HFFc6 (cell line): ENCODE measurements around the gene GMEB2. TPM values are rescaled to one million over a fixed set of nuclear protein-coding genes. Genes with fewer than 3 reads are reported as not detected.

ENCODE experiments used
- DNase-seq: peaks from one replicate; pipeline ENCODE4 v3.0.0-alpha.2; 2018
- H3K27ac Mint-ChIP-seq: 2 replicates; pipeline ENCODE4 v1.8.0; 2020; ENCODE audit warnings: mild to moderate bottlenecking, mixed read lengths
- H3K27me3 Mint-ChIP-seq: 2 replicates; pipeline ENCODE4 v1.8.0; 2021; ENCODE audit warnings: mild to moderate bottlenecking, moderate library complexity, mixed read lengths; ENCODE audit not compliant: insufficient read depth
- H3K36me3 Mint-ChIP-seq: 2 replicates; pipeline ENCODE4 v1.8.0; 2021; ENCODE audit warnings: low read depth, mixed read lengths
- H3K4me1 Mint-ChIP-seq: 2 replicates; pipeline ENCODE4 v1.8.0; 2020; ENCODE audit warnings: low read depth, mixed read lengths
- H3K4me3 Mint-ChIP-seq: 2 replicates; pipeline ENCODE4 v1.8.0; 2020; ENCODE audit warnings: mild to moderate bottlenecking, moderate library complexity, mixed read lengths
- H3K9me3 Mint-ChIP-seq: 2 replicates; pipeline ENCODE4 v1.8.0; 2020; ENCODE audit warnings: mild to moderate bottlenecking, mixed read lengths
- CTCF ChIP-seq: fragments of 200-600 bp; sonication (generic); IDR thresholded peaks from 2 replicates; pipeline ENCODE4 v1.5.0; 2021; ENCODE audit warnings: antibody characterized with exemption, mild to moderate bottlenecking
- total RNA-seq, 6 experiments: library from RNA; stranded (reverse); fragmentation: NEBNext Ultra II Directional; extraction: Animal tissue kit (Norgen Biotek cat#: 25700); gene quantifications; 2 replicates in 1 of 6; 3 replicates in 5 of 6; pipeline ENCODE4 v1.2.3, GENCODE V29; 2021

The GMEB2 gene
- total RNA-seq, 6 experiments from 2014 or later = 10.9 to 12.4 (median 12.0) TPM

GRCh38 chr20:63549019-63549418 is 77.9 kb downstream of the GMEB2 start:
- Mint-ChIP-seq H3K9me3 (no peaks in the 10 kb centered on the region), H3K4me3 (no peak overlapping the region), H3K36me3 (no peaks in the 10 kb centered on the region), H3K27me3 (peaks cover 20% of the 10 kb centered on the region), H3K4me1 (peaks cover 5% of the 10 kb centered on the region), H3K27ac (no peak overlapping the region)
- TF ChIP-seq CTCF = no peak
- DNase-seq = no peak

GRCh38 chr20:63548542-63548941 is 78.4 kb downstream of the GMEB2 start:
- no peaks in the 10 kb centered on the region for H3K36me3 Mint-ChIP-seq
- no peak overlapping the region for H3K27ac Mint-ChIP-seq

DNA sequence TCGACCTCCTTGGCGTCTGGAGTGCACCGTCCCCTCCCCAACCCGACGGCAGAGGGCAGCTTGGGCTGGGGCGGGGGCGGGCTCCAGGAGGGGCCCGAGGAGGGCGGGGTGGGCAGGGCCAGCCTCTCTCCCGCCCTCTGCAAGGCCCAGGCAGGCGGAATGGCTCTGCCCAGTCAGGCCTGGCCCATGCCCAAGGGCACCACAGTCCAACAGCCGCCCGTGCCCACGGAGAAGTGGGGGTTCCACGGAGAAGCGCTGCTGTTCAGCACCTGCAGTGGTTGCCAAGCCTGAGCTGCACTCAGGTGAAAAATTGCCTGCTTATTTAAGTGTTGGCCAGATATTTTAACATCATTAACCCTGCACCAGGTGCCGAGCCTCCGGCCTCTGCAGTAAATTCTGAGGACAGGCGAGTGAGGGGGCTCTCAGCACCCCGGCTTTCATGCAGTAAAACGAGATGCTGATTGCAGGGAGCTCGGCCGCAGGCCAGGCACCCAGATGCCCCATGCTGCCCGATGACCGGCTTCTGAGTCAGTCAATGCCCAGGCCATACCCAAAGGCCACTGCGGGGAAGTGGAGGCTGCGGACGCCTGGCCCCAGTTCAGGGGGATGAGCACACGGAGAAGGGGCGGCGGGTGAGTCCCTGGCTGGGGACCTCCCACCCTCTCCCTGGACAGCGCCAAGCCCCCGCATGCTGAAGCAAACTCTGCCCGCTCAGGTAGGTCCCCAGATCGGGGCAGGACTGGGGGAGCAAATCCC is 79.0 kb downstream of the GMEB2 start, which contains the start of gene SRMS:
Gene SRMS (minus strand): TSS at position 25 of the 756 bp plus-strand sequence. CDS start 286 bp downstream, outside the sequence.
- no peaks in the 10 kb centered on the region for H3K36me3 Mint-ChIP-seq
- no peak for TF ChIP-seq CTCF
- no peaks in the 10 kb centered on the region for H3K9me3 Mint-ChIP-seq
- H3K4me1 Mint-ChIP-seq = peaks cover 5% of the 10 kb centered on the region
- no peak for DNase-seq
- no peak within 1 kb of the TSS for H3K27ac Mint-ChIP-seq
- no peak within 1 kb of the TSS for H3K4me3 Mint-ChIP-seq
- peaks cover 21% of the 10 kb centered on the region for H3K27me3 Mint-ChIP-seq

More at GRCh38 chr20:63548542-63548941, 78.4 kb downstream of the GMEB2 start:
- no peak for TF ChIP-seq CTCF
- Mint-ChIP-seq H3K4me1 (peaks cover 5% of the 10 kb centered on the region), H3K27me3 (peaks cover 20% of the 10 kb centered on the region), H3K9me3 (no peaks in the 10 kb centered on the region), H3K4me3 (no peak overlapping the region)
- no peak for DNase-seq

DNA sequence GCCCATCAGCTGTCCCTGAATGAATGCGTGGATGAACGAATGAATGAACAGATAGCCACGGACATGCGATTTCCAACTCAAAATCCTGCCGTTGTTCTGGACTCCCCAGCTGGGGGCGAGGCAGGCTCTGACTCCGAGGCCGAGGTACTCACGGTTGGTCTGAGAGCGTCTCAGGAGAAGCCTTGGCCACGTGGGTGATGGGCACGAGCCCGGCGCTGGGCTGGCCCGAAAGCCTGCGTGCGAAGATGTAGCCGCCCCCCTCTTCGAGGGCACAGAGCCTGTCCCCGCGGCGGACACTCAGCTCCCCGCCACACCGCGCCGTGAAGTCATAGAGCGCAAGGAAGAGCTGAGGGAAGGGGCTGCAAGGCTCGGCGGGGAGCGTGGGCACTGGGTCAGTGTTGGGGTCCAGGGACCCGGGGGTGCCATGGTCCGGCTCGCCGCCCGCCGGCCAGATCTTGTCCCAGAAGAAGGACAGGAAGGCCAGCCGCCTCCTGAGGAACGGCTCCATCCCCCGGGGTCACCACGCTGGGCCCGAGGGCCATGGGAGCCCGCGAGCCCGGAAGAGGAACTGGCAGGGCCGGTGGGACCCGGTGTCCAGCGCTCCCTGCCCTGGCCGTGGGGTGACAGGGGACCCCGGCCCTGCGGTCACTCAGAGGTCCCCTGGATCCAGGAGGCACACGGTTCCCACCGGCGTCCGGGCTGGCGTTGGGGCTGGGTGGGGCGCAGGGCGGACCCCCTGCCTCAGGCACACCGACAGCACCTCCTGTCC is 79.8 kb downstream of the GMEB2 start:
- Mint-ChIP-seq H3K9me3 (no peaks in the 10 kb centered on the region), H3K27me3 (peaks cover 22% of the 10 kb centered on the region), H3K36me3 (no peaks in the 10 kb centered on the region), H3K4me1 (peaks cover 5% of the 10 kb centered on the region), H3K4me3 (no peak overlapping the region), H3K27ac (no peak overlapping the region)
- TF ChIP-seq CTCF = no peak
- no peak for DNase-seq

GRCh38 chr20:63546256-63546955 is 80.5 kb downstream of the GMEB2 start:
- H3K27me3 Mint-ChIP-seq = peaks cover 22% of the 10 kb centered on the region
- H3K27ac Mint-ChIP-seq = no peak overlapping the region
- no peaks in the 10 kb centered on the region for H3K36me3 Mint-ChIP-seq
- TF ChIP-seq CTCF = no peak
- no peak overlapping the region for H3K4me3 Mint-ChIP-seq
- no peak for DNase-seq
- no peaks in the 10 kb centered on the region for H3K9me3 Mint-ChIP-seq
- peaks cover 5% of the 10 kb centered on the region for H3K4me1 Mint-ChIP-seq
